Smooth muscle cell of the brain vasculature (primary cell): ENCODE measurements around the gene SECISBP2.

Source experiments
- DNase-seq: peaks from one replicate; pipeline ENCODE4 v3.0.0-alpha.2; 2012; ENCODE audit warnings: low read depth, low spot score

SECISBP2 gene

GRCh38 chr9:89347651-89348050 is 29.4 kb downstream of the SECISBP2 start:
- no peak for DNase-seq

GRCh38 chr9:89349607-89350006 is 31.3 kb downstream of the SECISBP2 start:
- DNase-seq: no peak

GRCh38 chr9:89350988-89351557 is 32.8 kb downstream of the SECISBP2 start:
- DNase-seq: no peak

- DNase-seq: no peak
Measured at GRCh38 chr9:89351584-89352300, 33.4 kb downstream of the SECISBP2 start.

- no peak for DNase-seq
Measured at GRCh38 chr9:89352451-89352850, 34.2 kb downstream of the SECISBP2 start.

- no peak for DNase-seq
Measured at GRCh38 chr9:89352874-89353649, 34.8 kb downstream of the SECISBP2 start.

GRCh38 chr9:89353989-89354388 is 35.7 kb downstream of the SECISBP2 start:
- DNase-seq: no peak

- DNase-seq: no peak
Measured at GRCh38 chr9:89354471-89354870, 36.2 kb downstream of the SECISBP2 start.

- DNase-seq: no peak
Measured at GRCh38 chr9:89356782-89357181, 38.5 kb downstream of the SECISBP2 start.

GRCh38 chr9:89357331-89358197 is 39.3 kb downstream of the SECISBP2 start:
- DNase-seq: no peak

GRCh38 chr9:89358376-89358916 is 40.1 kb downstream of the SECISBP2 start:
- DNase-seq: no peak

GRCh38 chr9:89358985-89359384 is 40.7 kb downstream of the SECISBP2 start:
- no peak for DNase-seq

- no peak for DNase-seq
Measured at GRCh38 chr9:89359751-89360261, 41.5 kb downstream of the SECISBP2 start.

GRCh38 chr9:89360465-89360864 is 42.2 kb downstream of the SECISBP2 start:
- DNase-seq: no peak

GRCh38 chr9:89361031-89361430 is 42.7 kb downstream of the SECISBP2 start:
- no peak for DNase-seq

- DNase-seq: no peak
Measured at GRCh38 chr9:89361816-89362646, 43.7 kb downstream of the SECISBP2 start.

GRCh38 chr9:89362647-89363310 is 44.5 kb downstream of the SECISBP2 start:
- DNase-seq: no peak

GRCh38 chr9:89363311-89363670 is 45.0 kb downstream of the SECISBP2 start:
- DNase-seq: no peak

GRCh38 chr9:89363921-89364665 is 45.8 kb downstream of the SECISBP2 start:
- DNase-seq: no peak
